Osteocyte (in vitro differentiated cells): ENCODE measurements around the gene OCSTAMP. TPM values are rescaled to one million over a fixed set of nuclear protein-coding genes. Genes with fewer than 3 reads are reported as not detected.

Source experiments
- DNase-seq: peaks from one replicate; pipeline ENCODE4 v3.0.0; 2021; ENCODE audit warnings: mixed read lengths; ENCODE audit not compliant: unreplicated experiment; ENCODE audit errors: extremely low spot score
- H3K27ac Mint-ChIP-seq: one replicate; pipeline ENCODE4 v1.8.0; 2021; ENCODE audit warnings: mild to moderate bottlenecking, mixed read lengths; ENCODE audit not compliant: unreplicated experiment
- H3K27me3 Mint-ChIP-seq: one replicate; pipeline ENCODE4 v1.8.0; 2021; ENCODE audit warnings: mixed read lengths; ENCODE audit not compliant: unreplicated experiment
- H3K36me3 Mint-ChIP-seq: one replicate; pipeline ENCODE4 v1.8.0; 2021; ENCODE audit warnings: mixed read lengths; ENCODE audit not compliant: unreplicated experiment
- H3K4me1 Mint-ChIP-seq: one replicate; pipeline ENCODE4 v1.8.0; 2021; ENCODE audit warnings: mixed read lengths; ENCODE audit not compliant: unreplicated experiment
- H3K4me3 Mint-ChIP-seq: one replicate; pipeline ENCODE4 v1.8.0; 2021; ENCODE audit warnings: mild to moderate bottlenecking, moderate library complexity, mixed read lengths; ENCODE audit not compliant: unreplicated experiment
- H3K9me3 Mint-ChIP-seq: one replicate; pipeline ENCODE4 v1.8.0; 2021; ENCODE audit warnings: mixed read lengths; ENCODE audit not compliant: unreplicated experiment
- total RNA-seq: library from RNA; stranded (reverse); gene quantifications from 2 replicates; pipeline ENCODE4 v1.2.1, GENCODE V29; 2021
- TF ChIP-seq, protein P1 (sequence below): fragments of 200-600 bp; sonication (generic); IDR thresholded peaks from 2 replicates; pipeline ENCODE4 v1.5.0; 2021; ENCODE audit warnings: antibody characterized with exemption, mild to moderate bottlenecking, moderate library complexity

The OCSTAMP gene
- total RNA-seq, 1 donor from 2014 or later = not detected

DNA sequence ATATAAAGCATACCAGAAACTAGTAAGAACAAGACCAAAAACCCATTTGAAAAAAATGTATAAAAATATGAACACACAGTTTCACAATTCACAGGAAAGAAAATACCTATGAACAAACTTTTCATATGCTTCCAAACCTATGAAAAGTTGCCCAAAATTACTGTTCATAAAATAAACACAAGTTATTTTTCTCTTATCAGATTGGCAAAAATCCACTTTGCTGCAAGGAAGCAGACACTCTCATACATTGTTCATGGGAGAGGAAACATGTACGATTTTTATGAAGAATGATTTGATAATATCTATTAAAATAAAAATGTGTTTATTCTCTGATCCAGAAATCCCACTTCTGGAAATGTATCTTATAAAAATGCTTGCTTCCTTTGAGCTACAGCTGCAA lies 40.0 kb upstream of the OCSTAMP start:
- TF ChIP-seq, protein P1, sequence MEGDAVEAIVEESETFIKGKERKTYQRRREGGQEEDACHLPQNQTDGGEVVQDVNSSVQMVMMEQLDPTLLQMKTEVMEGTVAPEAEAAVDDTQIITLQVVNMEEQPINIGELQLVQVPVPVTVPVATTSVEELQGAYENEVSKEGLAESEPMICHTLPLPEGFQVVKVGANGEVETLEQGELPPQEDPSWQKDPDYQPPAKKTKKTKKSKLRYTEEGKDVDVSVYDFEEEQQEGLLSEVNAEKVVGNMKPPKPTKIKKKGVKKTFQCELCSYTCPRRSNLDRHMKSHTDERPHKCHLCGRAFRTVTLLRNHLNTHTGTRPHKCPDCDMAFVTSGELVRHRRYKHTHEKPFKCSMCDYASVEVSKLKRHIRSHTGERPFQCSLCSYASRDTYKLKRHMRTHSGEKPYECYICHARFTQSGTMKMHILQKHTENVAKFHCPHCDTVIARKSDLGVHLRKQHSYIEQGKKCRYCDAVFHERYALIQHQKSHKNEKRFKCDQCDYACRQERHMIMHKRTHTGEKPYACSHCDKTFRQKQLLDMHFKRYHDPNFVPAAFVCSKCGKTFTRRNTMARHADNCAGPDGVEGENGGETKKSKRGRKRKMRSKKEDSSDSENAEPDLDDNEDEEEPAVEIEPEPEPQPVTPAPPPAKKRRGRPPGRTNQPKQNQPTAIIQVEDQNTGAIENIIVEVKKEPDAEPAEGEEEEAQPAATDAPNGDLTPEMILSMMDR = no peak
- Mint-ChIP-seq H3K36me3 (no peaks in the 10 kb centered on the region), H3K4me3 (no peak overlapping the region), H3K4me1 (no peaks in the 10 kb centered on the region), H3K9me3 (peaks cover 4% of the 10 kb centered on the region), H3K27me3 (peaks cover 10% of the 10 kb centered on the region), H3K27ac (no peak overlapping the region)
- no peak for DNase-seq

DNA sequence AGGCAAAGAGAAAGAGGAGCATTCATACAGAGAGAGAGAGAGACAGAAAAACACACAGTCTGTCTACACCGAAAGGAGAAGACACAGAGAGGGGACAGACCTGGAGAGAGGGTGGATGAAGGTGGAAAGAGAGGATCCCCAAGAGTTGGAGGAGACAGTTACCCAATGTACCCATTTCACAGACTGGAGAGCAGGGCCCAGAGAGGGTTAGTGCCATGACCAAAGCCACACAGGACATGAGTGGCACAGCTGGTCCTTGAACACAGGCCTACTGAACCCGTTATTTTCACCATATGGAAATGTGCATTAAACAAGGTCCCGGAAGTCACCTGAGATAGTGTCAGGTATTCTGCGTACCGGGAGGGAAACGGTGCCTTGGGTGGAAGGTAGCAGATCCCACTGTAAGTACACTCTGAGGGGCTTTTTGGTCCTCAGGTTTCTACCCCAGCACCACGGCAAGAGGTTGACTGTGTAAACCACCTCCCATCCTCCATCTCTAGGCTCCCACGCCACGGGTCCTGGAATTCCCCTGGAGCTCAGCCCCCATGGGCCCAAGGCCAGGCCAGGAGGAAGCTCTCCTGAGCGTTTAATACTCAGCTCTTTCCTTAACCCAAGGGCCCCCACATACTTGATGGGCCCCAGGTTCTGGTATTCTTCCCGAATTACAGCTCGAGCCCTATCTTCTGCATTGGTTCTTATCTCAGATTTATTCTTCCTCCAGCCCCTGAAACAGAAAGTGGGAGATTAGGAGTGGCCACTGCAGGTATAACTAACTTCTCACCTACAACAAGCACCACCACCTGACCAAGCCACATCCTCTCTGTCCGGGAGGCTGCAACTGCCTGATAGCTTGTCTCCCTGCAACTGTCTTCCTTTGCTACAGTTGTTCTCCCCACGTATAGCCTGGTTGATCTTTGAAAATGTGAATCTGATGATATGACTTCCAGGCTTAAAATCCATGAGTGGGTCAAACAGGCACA lies 38.4 kb upstream of the OCSTAMP start:
- TF ChIP-seq, protein P1 = no peak

DNA sequence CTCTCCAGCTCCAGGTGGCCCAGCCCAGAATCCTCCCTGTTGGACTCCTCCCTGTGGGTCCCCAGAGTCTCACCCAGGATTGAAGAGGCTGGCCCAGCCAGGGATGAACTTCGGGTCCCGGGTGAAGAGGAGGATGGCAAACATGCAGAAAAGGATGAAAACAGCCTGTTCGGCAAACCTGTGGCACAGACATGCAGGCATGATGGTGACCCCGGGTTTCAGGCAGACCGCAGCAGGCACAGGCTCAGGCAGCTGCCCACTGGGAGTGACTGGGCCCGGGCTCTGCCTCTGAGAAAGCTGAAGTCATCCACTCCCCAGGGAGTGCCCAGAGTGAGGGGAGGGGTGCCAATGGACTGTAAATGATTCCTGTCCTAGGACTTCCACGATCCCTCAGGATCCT lies 37.5 kb upstream of the OCSTAMP start:
- no peak overlapping the region for H3K27ac Mint-ChIP-seq
- no peaks in the 10 kb centered on the region for H3K36me3 Mint-ChIP-seq
- peaks cover 3% of the 10 kb centered on the region for H3K9me3 Mint-ChIP-seq
- H3K4me3 Mint-ChIP-seq = no peak overlapping the region
- H3K4me1 Mint-ChIP-seq = no peaks in the 10 kb centered on the region
- peaks cover 10% of the 10 kb centered on the region for H3K27me3 Mint-ChIP-seq
- TF ChIP-seq, protein P1 = no peak
- no peak for DNase-seq

More for the DNA sequence above, 38.4 kb upstream of the OCSTAMP start:
- Mint-ChIP-seq H3K36me3 (no peaks in the 10 kb centered on the region), H3K27ac (no peak overlapping the region), H3K27me3 (peaks cover 10% of the 10 kb centered on the region), H3K9me3 (peaks cover 4% of the 10 kb centered on the region), H3K4me3 (no peak overlapping the region), H3K4me1 (no peaks in the 10 kb centered on the region)
- no peak for DNase-seq

DNA sequence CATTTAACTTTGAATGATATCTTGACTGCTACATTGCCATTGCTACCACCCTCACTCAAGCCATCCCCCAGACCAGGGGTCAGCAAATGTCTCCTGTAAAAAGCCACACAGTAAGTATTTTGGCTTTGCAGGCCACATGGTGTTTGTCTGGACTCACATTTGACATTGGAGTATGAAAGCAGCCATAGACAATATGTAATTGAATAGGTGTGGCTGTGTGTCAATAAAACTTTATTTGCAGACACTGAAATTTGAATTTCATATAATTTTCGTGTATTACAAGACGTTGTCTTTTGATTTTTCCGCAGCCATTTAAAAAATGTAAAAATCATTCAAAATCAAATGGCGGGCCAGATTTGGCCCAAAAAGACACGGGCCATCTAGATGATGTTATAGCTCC lies 36.3 kb upstream of the OCSTAMP start:
- no peak overlapping the region for H3K27ac Mint-ChIP-seq
- DNase-seq = no peak
- TF ChIP-seq, protein P1 = no peak
- no peaks in the 10 kb centered on the region for H3K9me3 Mint-ChIP-seq
- H3K27me3 Mint-ChIP-seq = peaks cover 10% of the 10 kb centered on the region
- no peaks in the 10 kb centered on the region for H3K36me3 Mint-ChIP-seq
- no peaks in the 10 kb centered on the region for H3K4me1 Mint-ChIP-seq
- no peak overlapping the region for H3K4me3 Mint-ChIP-seq

DNA sequence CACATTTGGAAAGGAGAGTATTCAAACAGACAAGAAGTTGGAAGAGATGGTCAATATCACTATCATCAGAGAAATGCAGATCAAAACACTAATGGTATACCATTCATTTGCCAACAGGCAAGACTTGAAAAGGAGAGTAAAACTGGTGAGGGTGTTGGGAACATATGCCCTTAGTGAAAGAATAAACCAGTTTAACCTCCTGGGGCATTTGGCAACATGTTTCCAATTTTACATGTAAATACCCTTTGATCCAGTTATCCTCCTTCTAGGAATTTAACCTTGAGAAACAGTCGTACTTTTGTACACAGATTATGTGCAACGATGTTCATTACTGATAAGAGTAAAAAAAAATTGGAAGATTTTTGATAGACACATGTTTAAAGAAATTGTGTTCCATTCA lies 34.1 kb upstream of the OCSTAMP start:
- H3K36me3 Mint-ChIP-seq = no peaks in the 10 kb centered on the region
- TF ChIP-seq, protein P1 = no peak
- no peak overlapping the region for H3K27ac Mint-ChIP-seq
- peaks cover 12% of the 10 kb centered on the region for H3K27me3 Mint-ChIP-seq
- no peak for DNase-seq
- H3K4me1 Mint-ChIP-seq = no peaks in the 10 kb centered on the region
- no peak overlapping the region for H3K4me3 Mint-ChIP-seq
- H3K9me3 Mint-ChIP-seq = no peaks in the 10 kb centered on the region
